HepG2 (cell line): ENCODE results near the gene CH25H. TPM values are rescaled to one million over a fixed set of nuclear protein-coding genes. Genes with fewer than 3 reads are reported as not detected.

Source experiments
- ATAC-seq: fragments of 200-7000 bp; cut with Tn5 transposase; 3 replicates; pipeline ENCODE4 v1.9.1; 2020; ENCODE audit warnings: mild to moderate bottlenecking, moderate library complexity
- BruUV-seq: library from RNA; stranded (reverse); fragments of 400-500 nt; replicated peaks from 2 replicates; lab custom pipeline; 2021; lab: Mats Ljungman, UMichigan
- CTCF ChIA-PET: fragments of 300-600 bp; formaldehyde crosslinking; extraction: SDS; loops from one replicate; lab custom pipeline; 2021; ENCODE audit warnings: low total read pairs, inconsistent platforms, low intra/inter-chr PET ratio; lab: Yijun Ruan, JAX
- POLR2A ChIA-PET: fragments of 350-600 bp; sonication (Branson Sonifier 250); formaldehyde crosslinking; loops from one replicate; lab custom pipeline; 2020; ENCODE audit warnings: antibody characterized with exemption, inconsistent platforms; lab: Yijun Ruan, JAX
- DNase-seq: peaks from one replicate; pipeline ENCODE4 v3.0.0-alpha.2; 2015; ENCODE audit warnings: low spot score
- FAIRE-seq: peaks from 3 replicates; lab custom pipeline; 2011; peaks lifted over from hg19 to GRCh38; lab: Jason Lieb, UNC
- H2AFZ ChIP-seq: one replicate; pipeline ENCODE4 v1.6.1; 2011; ENCODE audit warnings: low read length, inconsistent platforms
- H3K27ac ChIP-seq: fragments of 300-600 bp; 3 replicates; pipeline ENCODE4 v1.8.0; 2011; ENCODE audit warnings: mixed run types, mild to moderate bottlenecking, mixed read lengths, low read length, inconsistent platforms; ENCODE audit not compliant: insufficient read depth; ENCODE audit errors: extremely low read length
- H3K27me3 ChIP-seq, 2 experiments: fragments of 200-600 bp in 1 of 2; 2 replicates in 1 of 2; 3 replicates in 1 of 2; pipeline versions ENCODE4 v1.6.0 to v1.8.0; 2011; ENCODE audit warnings: low read length in 2 of 2, mild to moderate bottlenecking in 2 of 2, moderate library complexity in 2 of 2, inconsistent platforms in 1 of 2; ENCODE audit not compliant: insufficient read depth in 2 of 2, control insufficient read depth in 1 of 2
- H3K36me3 ChIP-seq, 2 experiments: fragments of 200-600 bp in 1 of 2; replicated peaks in 1 of 2; 2 replicates in 1 of 2; 3 replicates in 1 of 2; pipeline versions ENCODE4 v1.5.1 to v1.8.0; 2011; ENCODE audit warnings: low read length in 2 of 2, inconsistent platforms in 1 of 2; ENCODE audit not compliant: insufficient read depth in 2 of 2, control insufficient read depth in 1 of 2
- H3K4me1 ChIP-seq: 2 replicates; pipeline ENCODE4 v1.5.1; 2012; ENCODE audit warnings: low read length, inconsistent platforms; ENCODE audit not compliant: insufficient read depth
- H3K4me2 ChIP-seq: 2 replicates; pipeline ENCODE4 v1.6.0; 2011; ENCODE audit warnings: low read depth, low read length, inconsistent platforms
- H3K4me3 ChIP-seq, 3 experiments: fragments of 200-600 bp in 1 of 3; sonication (generic), shearing (Covaris generic) in 1 of 3; replicated peaks in 1 of 3; 2 replicates each; pipeline ENCODE4 v1.5.1; 2011 to 2016; ENCODE audit warnings: low read length in 3 of 3, inconsistent platforms in 2 of 3, low read depth in 2 of 3, mild to moderate bottlenecking in 2 of 3, control low read depth in 1 of 3, mixed read lengths in 1 of 3; ENCODE audit not compliant: insufficient read depth in 1 of 3
- H3K79me2 ChIP-seq: one replicate; pipeline ENCODE4 v1.6.1; 2011; ENCODE audit warnings: low read length, inconsistent platforms; ENCODE audit not compliant: insufficient read depth
- H3K9ac ChIP-seq: 2 replicates; pipeline ENCODE4 v1.6.0; 2011; ENCODE audit warnings: mild to moderate bottlenecking, low read depth, low read length, inconsistent platforms; ENCODE audit not compliant: insufficient read depth
- H3K9me3 ChIP-seq: 2 replicates; pipeline ENCODE4 v1.5.1; 2012; ENCODE audit warnings: mild to moderate bottlenecking, low read length
- H4K20me1 ChIP-seq: 2 replicates; pipeline ENCODE4 v1.6.0; 2011; ENCODE audit warnings: inconsistent platforms, mild to moderate bottlenecking, low read length, moderate library complexity; ENCODE audit not compliant: insufficient read depth
- ADNP ChIP-seq: sonication (generic); formaldehyde crosslinking; IDR thresholded peaks from 2 replicates; pipeline ENCODE4 v1.4.0; 2020; ENCODE audit warnings: missing genetic modification reagents
- ETV6 ChIP-seq: sonication (generic); formaldehyde crosslinking; conservative IDR thresholded peaks from 2 replicates; pipeline ENCODE4 v1.4.0; 2020; ENCODE audit warnings: missing genetic modification reagents
- HHEX ChIP-seq: IDR thresholded peaks from 2 replicates; pipeline ENCODE4 v1.6.1; 2016; ENCODE audit warnings: control low read depth
- JARID2 ChIP-seq: sonication (generic); formaldehyde crosslinking; IDR thresholded peaks from 2 replicates; pipeline ENCODE4 v1.8.1; 2023; ENCODE audit warnings: missing genetic modification reagents, inconsistent platforms; ENCODE audit not compliant: insufficient replicate concordance
- KDM4B ChIP-seq: sonication (generic); formaldehyde crosslinking; IDR thresholded peaks from 2 replicates; pipeline ENCODE4 v1.4.0; 2020; ENCODE audit warnings: missing genetic modification reagents
- MAFK ChIP-seq, 2 experiments: IDR thresholded peaks in 1 of 2; conservative IDR thresholded peaks in 1 of 2; 2 replicates each; pipeline ENCODE4 v1.6.1; 2011; ENCODE audit warnings: improper control_type of control experiment in 2 of 2, low read length in 2 of 2
- RBAK ChIP-seq: sonication (generic); formaldehyde crosslinking; IDR thresholded peaks from 2 replicates; pipeline ENCODE4 v1.5.1; 2020; ENCODE audit warnings: mild to moderate bottlenecking, missing genetic modification reagents
- RXRA ChIP-seq: sonication (generic); formaldehyde crosslinking; IDR thresholded peaks from 2 replicates; pipeline ENCODE4 v1.5.1; 2020; ENCODE audit warnings: missing genetic modification reagents
- ZNF280D ChIP-seq: sonication (generic); formaldehyde crosslinking; IDR thresholded peaks from 2 replicates; pipeline ENCODE4 v1.5.1; 2020; ENCODE audit warnings: mild to moderate bottlenecking, missing genetic modification reagents
- ZNF441 ChIP-seq: sonication (generic); formaldehyde crosslinking; IDR thresholded peaks from 2 replicates; pipeline ENCODE4 v1.7.0; 2021; ENCODE audit warnings: missing genetic modification reagents, borderline replicate concordance
- ZNF468 ChIP-seq: sonication (generic); formaldehyde crosslinking; IDR thresholded peaks from 2 replicates; pipeline ENCODE4 v1.8.0; 2022; ENCODE audit warnings: mild to moderate bottlenecking, moderate library complexity, missing genetic modification reagents
- ZNF501 ChIP-seq: sonication (generic); formaldehyde crosslinking; IDR thresholded peaks from 2 replicates; pipeline ENCODE4 v1.5.1; 2020; ENCODE audit warnings: mild to moderate bottlenecking, moderate library complexity, missing genetic modification reagents
- ZNF607 ChIP-seq: sonication (generic); formaldehyde crosslinking; IDR thresholded peaks from 2 replicates; pipeline ENCODE4 v1.5.1; 2020; ENCODE audit warnings: missing genetic modification reagents, mild to moderate bottlenecking, borderline replicate concordance
- ZNF7 ChIP-seq: IDR thresholded peaks from 2 replicates; pipeline ENCODE4 v1.6.1; 2016; ENCODE audit warnings: missing biosample characterization, missing genetic modification reagents
- ZNF782 ChIP-seq: sonication (generic); formaldehyde crosslinking; IDR thresholded peaks from 2 replicates; pipeline ENCODE4 v1.4.0; 2020; ENCODE audit warnings: missing genetic modification reagents, mild to moderate bottlenecking, borderline replicate concordance
- WGBS: methylation state at CpG from one replicate; pipeline ENCODE4 v1.1.6; 2017; ENCODE audit warnings: low lambda C conversion rate; 5-methylcytosine and 5-hydroxymethylcytosine counted together
- in situ Hi-C: cut with HindIII; loops from 2 replicates; pipeline ENCODE4 v1.10.0; 2017; ENCODE audit warnings: low pct_unique_long_range_greater_than_20kb; ENCODE audit not compliant: extremely low pct_ligation_motif_present
- intact Hi-C: fragments of 100-400 bp; cut with micrococcal nuclease; formaldehyde crosslinking; loops from one replicate; pipeline ENCODE4 v1.10.0; 2022; ENCODE audit not compliant: unreplicated experiment
- polyA plus RNA-seq, 8 experiments: library from polyadenylated mRNA; depleted of rRNA in 3 of 8; stranded (reverse) in 7 of 8; unstranded in 1 of 8; fragments of >200 nt; fragmentation: Illumina TruSeq in 4 of 8; extraction: Trizol in 4 of 8; gene quantifications; 2 replicates each; pipeline versions ENCODE4 v1.2.1 to v1.2.3, GENCODE V29; 2011 to 2016; ENCODE audit warnings: low read depth in 4 of 8, missing spikeins in 1 of 8, mixed read lengths in 1 of 8; ENCODE audit not compliant: insufficient read depth in 1 of 8
- total RNA-seq, 5 experiments: library from RNA; depleted of rRNA; stranded (reverse); fragments of >200 nt; fragmentation: Illumina TruSeq; extraction: Trizol; gene quantifications; 2 replicates each; pipeline ENCODE4 v1.2.3, GENCODE V29; 2016; ENCODE audit warnings: low read depth in 1 of 5
- TF ChIP-seq, protein P1 (sequence below): sonication (generic); formaldehyde crosslinking; conservative IDR thresholded peaks from 2 replicates; pipeline ENCODE4 v1.5.0; 2020; ENCODE audit warnings: missing genetic modification reagents

CH25H gene
- total and polyA plus RNA-seq, 2 of the 13 experiments (the other 11 are each of a cell fraction or from before 2014, with no cell fraction given): not detected

DNA sequence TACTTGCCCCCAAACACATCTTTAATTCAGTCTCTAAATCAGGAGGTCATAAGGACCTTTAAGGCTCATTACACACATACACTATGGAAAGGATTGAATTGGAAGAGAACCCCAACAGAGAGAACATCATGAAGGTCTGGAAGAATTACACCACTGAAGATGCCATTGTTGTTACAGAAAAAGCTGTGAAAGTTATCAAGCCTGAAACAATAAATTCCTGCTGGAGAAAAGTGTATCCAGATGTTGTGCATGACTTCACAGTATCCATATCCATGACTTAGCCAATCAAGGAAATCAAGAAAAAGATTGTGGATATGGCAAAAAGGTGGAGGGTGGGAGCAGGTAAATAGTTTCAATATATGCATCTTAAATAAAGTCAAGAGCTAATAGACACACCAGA is 30.7 kb upstream of the CH25H start:
- ChIA-PET CTCF (no interaction called here), POLR2A (no interaction called here)
- TF ChIP-seq JARID2 (CRISPR knock-in tag): no peak
- TF ChIP-seq RXRA (CRISPR knock-in tag): no peak
- TF ChIP-seq MAFK (conservative IDR thresholded peaks at IDR 0.05 in 1 of 2, IDR thresholded peaks at IDR 0.05 in 1 of 2; ENCODE audit: low read length in 2 of 2): no peak
- no peak for TF ChIP-seq ZNF501
- TF ChIP-seq KDM4B: no peak
- TF ChIP-seq HHEX (CRISPR knock-in tag): no peak
- no peak for TF ChIP-seq ZNF607 (CRISPR knock-in tag)
- BruUV-seq: no TSS peak
- no peak for ATAC-seq
- H3K4me1 ChIP-seq: peaks cover 21% of the 10 kb centered on the region
- intact Hi-C loops (no loop called here), in situ Hi-C loops (no loop called here)
- no peak overlapping the region for H3K4me2 ChIP-seq
- no peak overlapping the region for H3K9ac ChIP-seq
- H3K9me3 ChIP-seq: no peaks in the 10 kb centered on the region
- no peak for DNase-seq
- H3K27ac ChIP-seq: no peak overlapping the region
- H3K27me3 ChIP-seq: no peaks in the 10 kb centered on the region
- H3K79me2 ChIP-seq: no peaks in the 10 kb centered on the region
- H3K36me3 ChIP-seq: peaks cover 0 to 17% of the 10 kb centered on the region in 2 experiments; a peak in 3 of 5 replicates
- H2AFZ ChIP-seq: no peak overlapping the region
- H4K20me1 ChIP-seq: no peaks in the 10 kb centered on the region
- no peak overlapping the region for H3K4me3 ChIP-seq
- no peak for FAIRE-seq

DNA sequence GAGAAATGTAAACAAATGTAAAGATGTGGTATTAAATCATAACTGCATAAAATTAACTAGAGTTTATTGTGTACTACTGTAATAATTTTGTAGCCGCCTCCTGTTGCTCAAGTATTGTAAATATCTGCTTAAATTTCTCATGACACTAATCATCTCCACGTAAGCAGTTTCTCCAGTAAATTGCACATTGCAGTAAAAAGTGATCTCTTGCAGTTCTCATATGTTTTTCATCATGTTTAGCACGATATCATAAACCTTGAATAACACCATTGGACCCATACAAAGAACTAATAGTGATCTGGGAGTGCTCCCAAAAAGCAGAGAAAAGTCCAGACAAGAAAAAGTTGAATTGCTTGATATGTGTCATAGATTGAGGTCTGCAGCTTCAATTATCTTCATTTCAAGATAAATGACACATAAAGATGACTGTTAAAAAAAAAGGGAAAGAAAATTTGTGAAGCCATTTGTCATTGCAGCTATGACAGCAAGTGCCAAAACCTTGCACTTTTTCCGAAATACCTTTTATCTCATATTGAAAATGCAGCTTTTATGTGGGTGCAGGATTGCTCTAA is 29.2 kb upstream of the CH25H start:
- POLR2A ChIA-PET: no interaction called here
- no peak for FAIRE-seq
- no TSS peak for BruUV-seq
- TF ChIP-seq, protein P1, sequence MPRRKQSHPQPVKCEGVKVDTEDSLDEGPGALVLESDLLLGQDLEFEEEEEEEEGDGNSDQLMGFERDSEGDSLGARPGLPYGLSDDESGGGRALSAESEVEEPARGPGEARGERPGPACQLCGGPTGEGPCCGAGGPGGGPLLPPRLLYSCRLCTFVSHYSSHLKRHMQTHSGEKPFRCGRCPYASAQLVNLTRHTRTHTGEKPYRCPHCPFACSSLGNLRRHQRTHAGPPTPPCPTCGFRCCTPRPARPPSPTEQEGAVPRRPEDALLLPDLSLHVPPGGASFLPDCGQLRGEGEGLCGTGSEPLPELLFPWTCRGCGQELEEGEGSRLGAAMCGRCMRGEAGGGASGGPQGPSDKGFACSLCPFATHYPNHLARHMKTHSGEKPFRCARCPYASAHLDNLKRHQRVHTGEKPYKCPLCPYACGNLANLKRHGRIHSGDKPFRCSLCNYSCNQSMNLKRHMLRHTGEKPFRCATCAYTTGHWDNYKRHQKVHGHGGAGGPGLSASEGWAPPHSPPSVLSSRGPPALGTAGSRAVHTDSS: no peak
- TF ChIP-seq ZNF468 (CRISPR knock-in tag): no peak
- no peak for TF ChIP-seq ZNF7
- no peak for TF ChIP-seq ADNP (CRISPR knock-in tag)
- no peak for TF ChIP-seq ETV6 (CRISPR knock-in tag)
- TF ChIP-seq ZNF441: no peak
- no peak for TF ChIP-seq RBAK (CRISPR knock-in tag)
- no peak for TF ChIP-seq ZNF280D (CRISPR knock-in tag)
- TF ChIP-seq ZNF782 (CRISPR knock-in tag): no peak

More for the DNA sequence above, 29.2 kb upstream of the CH25H start:
- Histone ChIP-seq H3K4me2 (no peak overlapping the region), H3K9me3 (no peaks in the 10 kb centered on the region), H2AFZ (no peak overlapping the region), H3K36me3 (peaks cover 0 to 21% of the 10 kb centered on the region in 2 experiments; a peak in 3 of 5 replicates), H3K4me1 (peaks cover 5% of the 10 kb centered on the region), H3K9ac (no peak overlapping the region), H4K20me1 (no peaks in the 10 kb centered on the region), H3K79me2 (no peaks in the 10 kb centered on the region), H3K27ac (no peak overlapping the region), H3K4me3 (no peak overlapping the region), H3K27me3 (no peaks in the 10 kb centered on the region)
- intact Hi-C loops (no loop called here), in situ Hi-C loops (no loop called here)
- CTCF ChIA-PET: no interaction called here
- DNase-seq (no peak), ATAC-seq (no peak)
- WGBS: 90% methylated on average over 4 of the region's 4 CpGs
